Karpas-422 (cell line): ENCODE results near the gene RELT. TPM values are rescaled to one million over a fixed set of nuclear protein-coding genes. Genes with fewer than 3 reads are reported as not detected.
"Not testable (repeated sequence)": the region's sequence is repeated elsewhere in the genome, so short reads cannot be mapped to it uniquely, and the experiment has no call there.

Source experiments
- DNase-seq: peaks from one replicate; pipeline ENCODE4 v3.0.0-alpha.2; 2015
- H2AFZ ChIP-seq: fragments of 200-600 bp; sonication (generic); 2 replicates; pipeline ENCODE4 v1.6.1; 2014; ENCODE audit warnings: antibody characterized with exemption, low read length, mixed read lengths
- H3K27ac ChIP-seq: fragments of 200-600 bp; sonication (generic); 2 replicates; pipeline ENCODE4 v1.5.1; 2014; ENCODE audit warnings: mild to moderate bottlenecking, low read length, moderate library complexity
- H3K27me3 ChIP-seq: fragments of 200-600 bp; sonication (generic); 2 replicates; pipeline ENCODE4 v1.6.1; 2014; ENCODE audit warnings: low read length, mixed read lengths
- H3K36me3 ChIP-seq: fragments of 200-600 bp; sonication (generic); 2 replicates; pipeline ENCODE4 v1.6.1; 2014; ENCODE audit warnings: low read length, mixed read lengths; ENCODE audit not compliant: insufficient read depth
- H3K4me1 ChIP-seq: fragments of 200-600 bp; sonication (generic); 2 replicates; pipeline ENCODE4 v1.6.1; 2014; ENCODE audit warnings: mild to moderate bottlenecking, low read length, mixed read lengths
- H3K4me2 ChIP-seq: fragments of 200-600 bp; sonication (generic); 2 replicates; pipeline ENCODE4 v1.6.1; 2014; ENCODE audit warnings: low read length, low read depth, mild to moderate bottlenecking; ENCODE audit not compliant: poor library complexity, severe bottlenecking
- H3K4me3 ChIP-seq: fragments of 200-600 bp; sonication (generic); 2 replicates; pipeline ENCODE4 v1.5.1; 2014; ENCODE audit warnings: mild to moderate bottlenecking, antibody characterized with exemption, low read length, mixed read lengths
- H3K79me2 ChIP-seq: fragments of 200-600 bp; sonication (generic); 2 replicates; pipeline ENCODE4 v1.6.1; 2014; ENCODE audit warnings: mild to moderate bottlenecking, low read length, mixed read lengths
- H3K9ac ChIP-seq: fragments of 200-600 bp; sonication (generic); 2 replicates; pipeline ENCODE4 v1.6.0; 2014; ENCODE audit warnings: low read length
- H3K9me2 ChIP-seq: fragments of 200-600 bp; sonication (generic), shearing (Covaris generic); replicated peaks from 2 replicates; pipeline ENCODE4 v1.6.0; 2014; ENCODE audit warnings: mild to moderate bottlenecking, low read length, moderate library complexity; ENCODE audit not compliant: insufficient read depth
- H3K9me3 ChIP-seq: fragments of 300-700, 200-600 bp; sonication (generic); 2 replicates; pipeline ENCODE4 v1.6.1; 2014; ENCODE audit warnings: low read length, mixed read lengths
- H4K20me1 ChIP-seq: fragments of 200-600 bp; sonication (generic); 2 replicates; pipeline ENCODE4 v1.6.1; 2014; ENCODE audit warnings: mild to moderate bottlenecking, antibody characterized with exemption, low read length, low read depth; ENCODE audit not compliant: insufficient read depth
- total RNA-seq: library from RNA; depleted of rRNA; stranded (reverse); fragments of >200 nt; shearing (Covaris generic); gene quantifications from 2 replicates; pipeline ENCODE4 v1.2.3, GENCODE V29; 2014; ENCODE audit warnings: low replicate concordance

Gene RELT
- total RNA-seq, 1 experiment from 2014 or later = 21.7 TPM

DNA sequence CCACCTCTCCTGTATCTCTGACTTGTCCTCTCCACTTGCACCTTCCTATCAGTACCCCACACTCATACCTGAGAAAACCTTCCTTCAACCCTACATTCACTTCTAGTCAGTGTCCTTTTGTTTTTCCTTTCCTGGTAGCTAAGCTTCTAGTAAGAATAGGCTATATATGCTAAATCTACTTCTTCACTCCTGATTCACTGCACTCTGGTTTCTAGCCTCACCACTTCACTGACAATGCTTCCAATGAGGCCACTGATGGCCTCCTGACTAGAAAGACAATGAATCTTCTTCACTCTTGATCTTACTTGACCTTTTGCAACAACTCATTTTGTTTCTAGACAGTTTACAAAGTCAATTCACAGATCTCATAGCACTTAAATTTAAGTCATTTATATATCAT, 52.0 kb downstream of the RELT start:
- DNase-seq = no peak
- Histone ChIP-seq H3K4me2 (no peak overlapping the region), H3K27ac (no peak overlapping the region), H3K79me2 (no peaks in the 10 kb centered on the region), H3K4me3 (no peak overlapping the region), H2AFZ (no peak overlapping the region), H3K4me1 (no peaks in the 10 kb centered on the region), H3K36me3 (no peaks in the 10 kb centered on the region), H3K9me2 (no peaks in the 10 kb centered on the region), H3K9me3 (no peaks in the 10 kb centered on the region), H3K27me3 (no peaks in the 10 kb centered on the region), H4K20me1 (no peaks in the 10 kb centered on the region; the same call in 1 of the 2 replicates), H3K9ac (no peak overlapping the region)

DNA sequence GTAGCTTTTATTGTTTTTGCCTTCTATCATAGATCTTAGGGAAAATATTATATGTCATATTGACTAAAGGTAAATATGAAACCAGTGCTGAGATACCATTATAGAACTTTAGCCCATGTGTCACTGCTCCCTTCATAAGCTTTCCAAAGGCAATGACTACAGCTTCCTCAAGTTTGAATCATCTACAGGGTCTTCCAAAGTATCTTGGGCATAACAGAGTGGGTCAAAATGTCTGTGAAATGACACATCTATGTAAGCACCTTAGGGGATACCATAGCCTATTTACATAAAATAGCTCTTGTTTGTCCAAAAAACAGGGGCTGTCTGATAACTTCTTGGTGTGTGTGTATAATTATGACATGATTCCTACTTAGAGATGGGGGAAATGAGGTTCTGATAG, 52.5 kb downstream of the RELT start:
- no peak overlapping the region for H3K27ac ChIP-seq
- no peaks in the 10 kb centered on the region for H3K9me2 ChIP-seq
- no peaks in the 10 kb centered on the region for H3K36me3 ChIP-seq
- no peak overlapping the region for H3K9ac ChIP-seq
- H3K9me3 ChIP-seq = no peaks in the 10 kb centered on the region
- no peaks in the 10 kb centered on the region for H3K4me1 ChIP-seq
- no peak overlapping the region for H3K4me2 ChIP-seq
- no peaks in the 10 kb centered on the region; the same call in 1 of the 2 replicates for H4K20me1 ChIP-seq
- H2AFZ ChIP-seq = no peak overlapping the region
- H3K79me2 ChIP-seq = no peaks in the 10 kb centered on the region
- H3K27me3 ChIP-seq = no peaks in the 10 kb centered on the region
- DNase-seq = no peak
- no peak overlapping the region for H3K4me3 ChIP-seq

DNA sequence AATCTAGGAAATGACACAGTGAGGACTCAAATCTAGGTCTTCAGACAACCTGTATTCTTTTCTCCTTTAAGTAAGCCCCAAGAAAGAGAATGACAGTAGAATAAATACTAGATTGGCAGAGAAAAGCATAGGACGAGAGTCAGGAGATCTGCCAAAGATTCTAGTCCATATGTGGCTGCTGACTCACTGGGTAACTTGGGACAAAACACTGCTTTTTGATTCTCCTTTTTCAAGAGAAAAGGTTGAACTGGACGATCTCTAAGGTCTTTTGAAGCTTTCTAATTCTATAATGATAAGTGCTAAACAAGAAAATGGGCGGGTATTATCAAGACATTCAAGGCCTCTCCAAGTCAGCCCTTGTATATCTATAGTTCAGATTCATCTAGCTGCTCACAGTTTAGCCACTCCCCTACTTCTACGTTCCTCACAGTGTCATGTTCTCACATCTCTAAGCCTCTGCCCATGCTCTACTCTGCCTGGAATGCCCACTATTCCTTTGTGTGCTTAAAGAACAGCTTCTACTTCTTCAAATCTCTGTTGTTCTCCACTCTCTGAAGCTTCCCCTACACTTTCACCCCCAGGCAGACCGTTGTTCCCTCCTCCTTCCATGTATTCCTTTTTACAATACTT, 53.0 kb downstream of the RELT start:
- H3K79me2 ChIP-seq = no peaks in the 10 kb centered on the region
- H3K27me3 ChIP-seq = no peaks in the 10 kb centered on the region
- no peaks in the 10 kb centered on the region for H3K4me1 ChIP-seq
- peaks cover 2% of the 10 kb centered on the region; the same call in 1 of the 2 replicates for H4K20me1 ChIP-seq
- H3K27ac ChIP-seq = no peak overlapping the region
- no peaks in the 10 kb centered on the region for H3K36me3 ChIP-seq
- no peak overlapping the region for H3K4me3 ChIP-seq
- no peaks in the 10 kb centered on the region for H3K9me3 ChIP-seq
- no peak overlapping the region for H2AFZ ChIP-seq
- DNase-seq = no peak
- H3K4me2 ChIP-seq = no peak overlapping the region
- H3K9me2 ChIP-seq = no peaks in the 10 kb centered on the region
- H3K9ac ChIP-seq = no peak overlapping the region

DNA sequence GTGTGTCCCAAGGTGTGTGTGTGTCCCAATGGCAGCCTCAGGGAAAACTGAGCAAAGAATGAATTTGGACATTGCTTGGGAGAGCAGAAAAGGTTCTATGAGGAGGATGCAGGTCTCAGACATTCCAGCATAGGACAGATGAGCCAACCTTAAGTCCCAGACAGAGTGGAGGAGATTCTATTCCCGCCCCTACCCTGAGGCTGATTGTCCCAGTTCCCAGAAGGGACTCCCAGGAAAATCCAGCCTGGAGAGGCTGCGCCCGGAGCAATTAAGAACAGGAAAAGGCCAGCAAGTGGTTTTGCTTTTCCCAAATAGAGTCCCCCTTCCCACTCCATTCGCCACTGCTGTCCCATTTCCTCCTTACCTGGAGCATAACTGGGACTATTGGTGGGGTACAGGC, 54.1 kb downstream of the RELT start:
- Histone ChIP-seq H2AFZ (no peak overlapping the region), H3K4me3 (no peak overlapping the region), H3K4me1 (no peaks in the 10 kb centered on the region), H3K27ac (no peak overlapping the region), H3K9ac (no peak overlapping the region), H3K79me2 (no peaks in the 10 kb centered on the region), H3K4me2 (no peak overlapping the region), H3K36me3 (no peaks in the 10 kb centered on the region), H3K9me2 (no peaks in the 10 kb centered on the region), H3K9me3 (no peaks in the 10 kb centered on the region), H4K20me1 (0 out of 2 replicates have a peak, but pooled peaks cover 3% of the 10 kb centered on the region), H3K27me3 (no peaks in the 10 kb centered on the region)
- DNase-seq = no peak

DNA sequence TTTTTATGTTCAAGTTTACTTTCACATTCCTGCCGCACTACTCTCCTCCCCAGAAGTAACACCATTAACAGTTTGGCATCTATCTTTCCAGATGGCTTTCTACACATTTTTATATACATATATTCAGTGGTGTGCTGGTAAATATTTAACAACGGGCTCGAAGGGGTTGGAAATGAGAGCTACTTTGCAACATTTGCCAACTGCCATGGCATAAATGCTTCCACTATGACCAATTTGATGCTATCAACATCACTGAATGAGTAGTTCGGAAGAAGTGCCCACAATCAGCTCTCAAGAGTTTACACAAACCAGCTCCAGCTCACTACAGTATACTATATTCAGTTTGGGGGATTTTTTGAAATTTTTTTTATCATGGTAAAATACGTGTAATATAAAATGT, 55.2 kb downstream of the RELT start:
- Histone ChIP-seq H3K9me3 (no peaks in the 10 kb centered on the region), H3K36me3 (no peaks in the 10 kb centered on the region), H3K9me2 (no peaks in the 10 kb centered on the region), H3K4me3 (no peak overlapping the region), H2AFZ (no peak overlapping the region), H3K9ac (no peak overlapping the region), H3K27ac (no peak overlapping the region), H3K4me1 (no peaks in the 10 kb centered on the region), H4K20me1 (peaks cover 8% of the 10 kb centered on the region; the same call in 1 of the 2 replicates), H3K27me3 (no peaks in the 10 kb centered on the region), H3K4me2 (no peak overlapping the region), H3K79me2 (no peaks in the 10 kb centered on the region)
- DNase-seq = no peak

DNA sequence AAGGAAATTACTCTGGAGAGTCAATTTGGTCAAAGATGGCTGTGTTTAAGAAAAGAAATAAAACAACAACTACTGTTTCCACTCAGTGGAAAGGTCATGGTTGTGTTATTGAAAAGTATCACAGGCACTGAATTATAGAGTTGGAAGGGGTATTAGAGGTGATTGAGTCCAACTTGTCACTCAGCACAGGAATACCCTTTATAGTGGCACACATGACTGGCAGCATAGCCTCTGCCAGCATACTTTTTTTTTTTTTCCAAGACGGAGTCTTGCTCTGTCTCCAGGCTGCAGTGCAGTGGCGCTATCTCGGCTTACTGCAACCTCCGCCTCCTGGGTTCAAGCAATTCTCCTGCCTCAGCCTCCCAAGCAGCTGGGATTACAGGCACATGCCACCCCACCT, 60.7 kb downstream of the RELT start:
- DNase-seq, H3K9ac ChIP-seq, H3K9me2 ChIP-seq, H3K9me3 ChIP-seq, H3K36me3 ChIP-seq, H3K4me3 ChIP-seq, H3K27me3 ChIP-seq, H3K4me1 ChIP-seq, H3K4me2 ChIP-seq, H3K79me2 ChIP-seq, H4K20me1 ChIP-seq, H2AFZ ChIP-seq, H3K27ac ChIP-seq: not testable (repeated sequence)

DNA sequence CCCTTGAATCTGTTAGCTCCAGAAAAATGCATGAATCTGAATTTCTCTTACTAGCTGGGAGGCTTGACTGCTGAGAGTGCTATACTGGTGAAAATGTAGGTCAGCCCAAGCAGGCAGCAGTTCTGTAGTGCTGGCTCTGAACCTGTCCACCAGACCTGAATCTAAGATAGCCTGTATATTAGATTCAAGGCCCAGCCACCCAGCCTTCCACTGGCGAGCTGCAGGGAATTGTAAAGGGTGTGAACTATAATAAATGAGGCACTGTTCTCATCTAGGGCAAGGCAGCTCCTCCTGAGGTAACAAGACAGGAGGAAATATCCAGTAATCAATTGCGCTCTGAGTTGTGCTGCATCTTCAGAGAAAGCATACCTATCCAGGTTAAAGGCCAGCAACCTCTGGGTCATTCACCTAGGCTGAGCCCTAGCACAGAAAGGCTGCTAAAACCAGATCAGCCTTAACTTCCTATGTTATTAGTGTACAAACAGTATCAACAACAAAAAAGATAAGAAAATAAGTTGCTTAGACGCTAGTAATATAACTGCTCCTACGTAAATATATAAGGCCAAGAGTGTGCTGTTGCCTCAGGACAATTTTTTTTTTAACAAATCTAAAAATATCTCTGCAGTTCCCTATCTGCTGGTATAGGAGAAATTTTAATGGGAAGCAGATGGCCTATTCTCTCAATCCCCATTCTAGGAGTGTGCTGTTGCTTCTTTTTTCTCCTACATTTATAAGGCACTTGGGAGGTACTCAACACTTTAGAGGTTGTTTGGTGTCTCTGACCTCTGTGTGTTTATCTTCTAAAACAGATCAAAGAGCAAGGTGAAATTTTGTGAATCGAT, 63.0 kb downstream of the RELT start:
- H3K36me3 ChIP-seq = no peaks in the 10 kb centered on the region
- no peaks in the 10 kb centered on the region for H3K79me2 ChIP-seq
- H3K9me2 ChIP-seq = no peaks in the 10 kb centered on the region
- no peak overlapping the region for H3K4me2 ChIP-seq
- no peak overlapping the region for H3K9ac ChIP-seq
- H3K4me3 ChIP-seq = no peak overlapping the region
- no peaks in the 10 kb centered on the region for H3K27me3 ChIP-seq
- no peak overlapping the region for H2AFZ ChIP-seq
- DNase-seq = no peak
- no peak overlapping the region for H3K27ac ChIP-seq
- no peaks in the 10 kb centered on the region for H3K4me1 ChIP-seq
- no peaks in the 10 kb centered on the region for H3K9me3 ChIP-seq
- H4K20me1 ChIP-seq = peaks cover 6% of the 10 kb centered on the region; the same call in 1 of the 2 replicates

DNA sequence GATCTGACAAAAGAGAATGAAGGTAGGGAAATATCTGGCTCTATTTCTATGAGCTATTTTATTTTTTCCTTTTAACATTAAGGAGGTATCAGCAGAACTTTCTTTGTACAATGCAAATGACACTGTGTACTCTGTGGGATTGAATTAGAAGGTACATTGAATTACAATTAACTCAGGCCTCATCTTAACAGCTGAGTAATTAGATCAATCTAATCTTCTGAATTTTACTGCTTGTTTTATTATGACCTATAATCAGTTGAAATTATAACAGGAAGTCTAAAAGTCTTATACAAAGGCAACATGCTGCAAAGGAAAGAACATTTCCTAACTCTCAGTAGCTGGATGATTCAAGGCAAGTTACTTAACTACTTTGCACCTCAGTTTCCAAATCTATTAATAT, 69.8 kb downstream of the RELT start:
- H3K27ac ChIP-seq = no peak overlapping the region
- no peaks in the 10 kb centered on the region for H3K27me3 ChIP-seq
- H2AFZ ChIP-seq = no peak overlapping the region
- H3K4me3 ChIP-seq = no peak overlapping the region
- no peak for DNase-seq
- no peaks in the 10 kb centered on the region for H3K9me2 ChIP-seq
- H3K4me2 ChIP-seq = no peak overlapping the region
- H3K4me1 ChIP-seq = no peaks in the 10 kb centered on the region
- no peaks in the 10 kb centered on the region for H3K79me2 ChIP-seq
- H3K9me3 ChIP-seq = no peaks in the 10 kb centered on the region
- H3K36me3 ChIP-seq = no peaks in the 10 kb centered on the region
- H4K20me1 ChIP-seq = peaks cover 12% of the 10 kb centered on the region; the same call in 1 of the 2 replicates
- no peak overlapping the region for H3K9ac ChIP-seq
